Loucy (cell line): Measurements from ENCODE around the gene SPATA3.

ENCODE experiments used
- CTCF ChIP-seq: fragments of 200-600 bp; sonication (generic); conservative IDR thresholded peaks from 2 replicates; pipeline ENCODE4 v1.5.1; 2014; ENCODE audit warnings: mild to moderate bottlenecking, antibody characterized with exemption, low read length
- EZH2phosphoT487 ChIP-seq: fragments of 200-600 bp; IDR thresholded peaks from 2 replicates; pipeline ENCODE4 v1.6.1; 2018; ENCODE audit warnings: antibody characterized with exemption, mild to moderate bottlenecking, moderate library complexity, borderline replicate concordance

GRCh38 chr2:230954746-230955145 lies 41.2 kb upstream of the SPATA3 start:
- TF ChIP-seq CTCF (no peak), EZH2phosphoT487 (no peak)
